Mesothelial cell of epicardium (in vitro differentiated cells): ENCODE data around the gene MANBA. TPM values are rescaled to one million over a fixed set of nuclear protein-coding genes. Genes with fewer than 3 reads are reported as not detected.

Experiments used
- DNase-seq, 2 experiments: peaks; one replicate each; pipeline ENCODE4 v3.0.0; 2021; ENCODE audit warnings: low spot score in 2 of 2; ENCODE audit not compliant: unreplicated experiment in 2 of 2
- H3K27ac Mint-ChIP-seq: 2 replicates; pipeline ENCODE4 v1.8.0; 2021; ENCODE audit warnings: mixed read lengths
- H3K27me3 Mint-ChIP-seq: 2 replicates; pipeline ENCODE4 v1.8.0; 2021; ENCODE audit warnings: low read depth, mixed read lengths
- H3K36me3 Mint-ChIP-seq: 2 replicates; pipeline ENCODE4 v1.8.0; 2021; ENCODE audit warnings: mixed read lengths
- H3K4me1 Mint-ChIP-seq: 2 replicates; pipeline ENCODE4 v1.8.0; 2021; ENCODE audit warnings: mixed read lengths
- H3K4me3 Mint-ChIP-seq: 2 replicates; pipeline ENCODE4 v1.8.0; 2021; ENCODE audit warnings: mild to moderate bottlenecking, moderate library complexity, mixed read lengths
- H3K9me3 Mint-ChIP-seq: 2 replicates; pipeline ENCODE4 v1.8.0; 2021; ENCODE audit warnings: mixed read lengths
- total RNA-seq: library from RNA; stranded (reverse); gene quantifications from 3 replicates; pipeline ENCODE4 v1.2.1, GENCODE V29; 2021
- TF ChIP-seq, protein P1 (sequence below): fragments of 200-600 bp; sonication (generic); IDR thresholded peaks from one replicate; pipeline ENCODE4 v1.5.0; 2021; ENCODE audit warnings: antibody characterized with exemption; ENCODE audit not compliant: unreplicated experiment

Gene MANBA
- total RNA-seq, 1 donor from 2014 or later: 39.2 TPM

DNA sequence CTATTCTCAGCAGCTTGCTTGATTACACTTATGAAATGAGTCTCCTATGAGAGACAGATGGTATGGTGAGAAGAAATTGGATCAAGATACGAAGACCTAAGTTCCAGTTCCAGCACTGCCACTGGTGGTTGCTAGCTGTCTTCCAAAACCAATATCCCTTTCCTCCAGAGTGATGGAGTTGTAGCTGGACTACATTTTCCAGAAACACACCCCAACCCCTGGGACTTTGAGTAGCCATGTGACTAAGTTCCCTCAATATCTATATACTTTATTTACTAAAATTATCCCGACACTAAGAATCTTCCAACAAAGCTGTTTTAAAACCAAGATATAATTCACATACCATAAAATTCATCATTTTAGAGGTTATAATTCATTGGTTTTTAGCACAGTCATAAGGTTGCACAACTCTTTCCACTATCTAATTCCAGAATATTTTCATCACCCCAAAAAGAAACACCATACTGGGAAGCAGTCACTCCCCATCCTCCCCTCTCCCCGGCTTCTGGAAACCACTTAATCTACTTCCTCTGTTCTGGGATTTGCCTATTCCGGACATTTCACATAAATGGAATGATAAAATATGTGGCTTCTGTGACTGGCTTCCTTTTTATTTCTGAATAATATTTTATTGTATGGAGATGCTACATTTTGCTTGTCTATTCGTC, 118.0 kb downstream of the MANBA start:
- Mint-ChIP-seq H3K4me1 (peaks cover 3% of the 10 kb centered on the region), H3K36me3 (peaks cover 44% of the 10 kb centered on the region), H3K27ac (no peak overlapping the region), H3K4me3 (no peak overlapping the region), H3K9me3 (peaks cover 14% of the 10 kb centered on the region), H3K27me3 (no peaks in the 10 kb centered on the region)
- TF ChIP-seq, protein P1, sequence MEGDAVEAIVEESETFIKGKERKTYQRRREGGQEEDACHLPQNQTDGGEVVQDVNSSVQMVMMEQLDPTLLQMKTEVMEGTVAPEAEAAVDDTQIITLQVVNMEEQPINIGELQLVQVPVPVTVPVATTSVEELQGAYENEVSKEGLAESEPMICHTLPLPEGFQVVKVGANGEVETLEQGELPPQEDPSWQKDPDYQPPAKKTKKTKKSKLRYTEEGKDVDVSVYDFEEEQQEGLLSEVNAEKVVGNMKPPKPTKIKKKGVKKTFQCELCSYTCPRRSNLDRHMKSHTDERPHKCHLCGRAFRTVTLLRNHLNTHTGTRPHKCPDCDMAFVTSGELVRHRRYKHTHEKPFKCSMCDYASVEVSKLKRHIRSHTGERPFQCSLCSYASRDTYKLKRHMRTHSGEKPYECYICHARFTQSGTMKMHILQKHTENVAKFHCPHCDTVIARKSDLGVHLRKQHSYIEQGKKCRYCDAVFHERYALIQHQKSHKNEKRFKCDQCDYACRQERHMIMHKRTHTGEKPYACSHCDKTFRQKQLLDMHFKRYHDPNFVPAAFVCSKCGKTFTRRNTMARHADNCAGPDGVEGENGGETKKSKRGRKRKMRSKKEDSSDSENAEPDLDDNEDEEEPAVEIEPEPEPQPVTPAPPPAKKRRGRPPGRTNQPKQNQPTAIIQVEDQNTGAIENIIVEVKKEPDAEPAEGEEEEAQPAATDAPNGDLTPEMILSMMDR: no peak
- no peak for DNase-seq

DNA sequence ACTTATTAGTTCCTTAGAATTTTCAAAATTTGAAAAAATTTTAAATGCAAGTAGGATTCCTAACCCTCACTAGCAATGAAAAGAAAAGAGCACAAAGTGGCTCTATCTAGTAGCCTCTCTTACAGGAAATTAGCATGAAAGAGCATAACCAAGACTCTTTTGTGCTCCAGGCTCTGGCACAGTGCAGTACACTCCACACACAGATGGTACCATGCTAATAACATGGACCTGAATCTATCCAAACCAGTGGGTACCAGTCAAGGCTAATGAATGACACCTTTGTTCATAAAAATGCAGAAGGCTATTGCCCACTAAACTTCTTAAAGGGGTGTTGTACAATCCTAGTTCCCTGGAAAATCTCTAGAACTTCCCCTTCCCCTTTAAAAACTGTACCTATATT, 119.0 kb downstream of the MANBA start:
- H3K9me3 Mint-ChIP-seq: peaks cover 14% of the 10 kb centered on the region
- H3K27me3 Mint-ChIP-seq: no peaks in the 10 kb centered on the region
- DNase-seq: no peak
- H3K4me1 Mint-ChIP-seq: peaks cover 3% of the 10 kb centered on the region
- no peak overlapping the region for H3K27ac Mint-ChIP-seq
- H3K4me3 Mint-ChIP-seq: no peak overlapping the region
- TF ChIP-seq, protein P1: no peak
- H3K36me3 Mint-ChIP-seq: peaks cover 53% of the 10 kb centered on the region

DNA sequence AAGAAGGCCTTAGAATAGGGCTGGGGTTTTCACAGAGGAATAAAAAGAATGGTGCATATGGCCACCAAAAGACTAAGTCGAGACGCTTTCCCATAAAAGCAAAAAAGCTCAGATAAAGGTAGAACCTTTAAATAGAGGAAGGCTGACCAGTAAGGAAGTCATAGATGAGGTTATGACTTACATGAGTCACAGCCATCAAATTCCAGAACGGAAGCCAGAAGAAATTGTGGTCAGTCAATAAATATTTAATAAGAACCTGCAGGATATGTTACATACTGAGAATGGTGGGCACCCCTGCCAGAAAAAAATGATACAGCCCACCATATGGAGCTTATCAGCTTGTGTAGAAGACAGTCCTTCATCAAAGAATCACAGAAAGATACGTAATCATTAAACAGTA, 120.1 kb downstream of the MANBA start:
- Mint-ChIP-seq H3K36me3 (peaks cover 47% of the 10 kb centered on the region), H3K9me3 (peaks cover 11% of the 10 kb centered on the region), H3K4me1 (peaks cover 3% of the 10 kb centered on the region), H3K4me3 (no peak overlapping the region), H3K27ac (no peak overlapping the region), H3K27me3 (no peaks in the 10 kb centered on the region)
- TF ChIP-seq, protein P1: no peak
- no peak for DNase-seq

DNA sequence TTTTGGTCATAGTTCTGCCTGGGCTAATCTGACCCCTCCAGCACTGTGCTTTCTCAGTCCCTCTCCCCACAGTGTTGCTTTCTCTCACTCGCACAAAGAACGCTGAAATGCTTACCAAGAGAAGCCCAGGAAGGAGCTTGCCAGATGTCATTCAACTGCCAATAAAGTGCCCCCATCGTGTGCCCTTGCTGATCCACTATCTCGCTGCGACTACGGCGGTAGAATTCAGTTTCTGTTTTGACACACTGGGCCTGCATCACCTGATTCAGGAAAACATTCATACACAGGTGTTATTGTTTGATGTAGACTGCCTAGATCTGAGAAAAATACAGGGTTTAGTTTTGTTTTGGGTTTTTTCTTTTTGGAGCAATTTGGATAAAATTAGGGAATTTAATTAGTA, 121.2 kb downstream of the MANBA start:
- TF ChIP-seq, protein P1: no peak
- Mint-ChIP-seq H3K27ac (no peak overlapping the region), H3K4me3 (no peak overlapping the region), H3K36me3 (peaks cover 41% of the 10 kb centered on the region), H3K9me3 (peaks cover 4% of the 10 kb centered on the region), H3K4me1 (peaks cover 3% of the 10 kb centered on the region), H3K27me3 (no peaks in the 10 kb centered on the region)
- DNase-seq: no peak

DNA sequence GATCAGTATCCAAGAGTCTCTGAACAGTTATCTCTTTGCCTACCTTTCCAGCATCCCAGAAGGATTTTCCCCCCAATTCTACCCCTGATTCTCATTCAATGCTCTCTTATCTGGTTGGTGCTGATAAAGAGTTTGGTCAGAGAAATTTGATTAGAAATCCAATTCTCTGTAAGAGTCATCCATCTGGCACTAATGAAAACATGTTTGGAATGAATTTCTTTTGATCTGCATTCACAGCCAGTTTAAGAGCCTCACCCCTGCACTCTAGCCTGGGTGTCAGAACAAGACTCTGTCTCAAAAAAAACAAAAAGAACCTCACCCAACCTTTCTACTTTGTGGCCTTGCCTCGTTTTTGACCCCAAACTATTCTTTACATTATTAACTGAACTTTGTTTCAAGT, 122.1 kb downstream of the MANBA start:
- Mint-ChIP-seq H3K27ac (no peak overlapping the region), H3K4me3 (no peak overlapping the region), H3K36me3 (peaks cover 35% of the 10 kb centered on the region), H3K9me3 (no peaks in the 10 kb centered on the region), H3K4me1 (peaks cover 3% of the 10 kb centered on the region), H3K27me3 (no peaks in the 10 kb centered on the region)
- TF ChIP-seq, protein P1: no peak
- no peak for DNase-seq
